Liver (tissue), 9 donors: Measurements from ENCODE around the gene DNAJB4. TPM values are rescaled to one million over a fixed set of nuclear protein-coding genes. Genes with fewer than 3 reads are reported as not detected.
"Not testable (repeated sequence)": the region's sequence is repeated elsewhere in the genome, so short reads cannot be mapped to it uniquely, and the experiment has no call there.

Source experiments
- DNase-seq: peaks from one replicate; pipeline ENCODE4 v3.0.0-alpha.2; 2017; ENCODE audit warnings: low spot score
- H3K27ac ChIP-seq, 2 donors: one replicate each; pipeline ENCODE4 v1.7.0; 2013; ENCODE audit warnings: inconsistent platforms in 2 of 2, low read length in 2 of 2, control low read depth in 1 of 2, low read depth in 1 of 2, mild to moderate bottlenecking in 1 of 2
- H3K27me3 ChIP-seq, 4 donors: one replicate each; pipeline versions ENCODE4 v1.6.1 to v1.7.0; 2013; ENCODE audit warnings: low read length in 3 of 4, inconsistent platforms in 1 of 4, mild to moderate bottlenecking in 1 of 4, moderate library complexity in 1 of 4; ENCODE audit not compliant: control insufficient read depth in 4 of 4, insufficient read depth in 4 of 4
- H3K36me3 ChIP-seq, 4 donors: one replicate each; pipeline versions ENCODE4 v1.6.1 to v1.7.0; 2013; ENCODE audit warnings: low read length in 3 of 4, mild to moderate bottlenecking in 3 of 4, low read depth in 1 of 4, moderate library complexity in 1 of 4; ENCODE audit not compliant: control insufficient read depth in 4 of 4, insufficient read depth in 3 of 4
- H3K4me1 ChIP-seq, 4 donors: one replicate each; pipeline versions ENCODE4 v1.6.1 to v1.7.0; 2013; ENCODE audit warnings: low read length in 3 of 4, mild to moderate bottlenecking in 3 of 4, moderate library complexity in 1 of 4; ENCODE audit not compliant: control insufficient read depth in 4 of 4, insufficient read depth in 4 of 4
- H3K4me3 ChIP-seq, 3 donors: one replicate each; pipeline versions ENCODE4 v1.6.1 to v1.7.0; 2013; ENCODE audit warnings: low read length in 3 of 3, control low read depth in 1 of 3, low read depth in 1 of 3, mild to moderate bottlenecking in 1 of 3
- H3K9ac ChIP-seq, 2 donors: one replicate each; pipeline ENCODE4 v1.7.0; 2013; ENCODE audit warnings: low read length in 2 of 2, mild to moderate bottlenecking in 2 of 2, moderate library complexity in 2 of 2, control low read depth in 1 of 2, low read depth in 1 of 2
- H3K9me3 ChIP-seq, 4 donors: one replicate each; pipeline versions ENCODE4 v1.6.1 to v1.7.0; 2013; ENCODE audit warnings: low read length in 3 of 4; ENCODE audit not compliant: control insufficient read depth in 4 of 4
- EGR1 ChIP-seq, 2 donors: IDR thresholded peaks; 2 replicates each; pipeline ENCODE4 v1.6.1; 2016 to 2018; ENCODE audit warnings: antibody characterized with exemption in 2 of 2, low read depth in 2 of 2
- FOXA1 ChIP-seq: IDR thresholded peaks from 2 replicates; pipeline ENCODE4 v1.6.1; 2016; ENCODE audit warnings: antibody characterized with exemption
- FOXA2 ChIP-seq: IDR thresholded peaks from 2 replicates; pipeline ENCODE4 v1.6.1; 2016; ENCODE audit warnings: antibody characterized with exemption
- GABPA ChIP-seq, 2 donors: IDR thresholded peaks in 1 of 2; conservative IDR thresholded peaks in 1 of 2; 2 replicates each; pipeline ENCODE4 v1.6.1; 2016; ENCODE audit warnings: antibody characterized with exemption in 2 of 2, mild to moderate bottlenecking in 1 of 2, moderate library complexity in 1 of 2
- HNF4A ChIP-seq, 2 donors: conservative IDR thresholded peaks; 2 replicates each; pipeline ENCODE4 v1.6.1; 2016; ENCODE audit warnings: antibody characterized with exemption in 2 of 2, mild to moderate bottlenecking in 2 of 2
- HNF4G ChIP-seq: IDR thresholded peaks from 2 replicates; pipeline ENCODE4 v1.6.1; 2016; ENCODE audit warnings: antibody characterized with exemption
- JUND ChIP-seq, 2 donors: IDR thresholded peaks; 2 replicates each; pipeline ENCODE4 v1.6.1; 2016; ENCODE audit warnings: antibody characterized with exemption in 2 of 2
- RAD21 ChIP-seq, 2 donors: IDR thresholded peaks; 2 replicates each; pipeline ENCODE4 v1.6.1; 2016; ENCODE audit warnings: antibody characterized with exemption in 2 of 2, mild to moderate bottlenecking in 2 of 2
- RXRA ChIP-seq, 2 donors: IDR thresholded peaks; 2 replicates each; pipeline ENCODE4 v1.6.1; 2017 to 2018; ENCODE audit warnings: antibody characterized with exemption in 2 of 2, mild to moderate bottlenecking in 1 of 2
- SP1 ChIP-seq: IDR thresholded peaks from 2 replicates; pipeline ENCODE4 v1.6.1; 2018; ENCODE audit warnings: antibody characterized with exemption, mild to moderate bottlenecking
- TAF1 ChIP-seq: conservative IDR thresholded peaks from 2 replicates; pipeline ENCODE4 v1.6.1; 2016; ENCODE audit warnings: antibody characterized with exemption, mild to moderate bottlenecking
- YY1 ChIP-seq: IDR thresholded peaks from 2 replicates; pipeline ENCODE4 v1.6.1; 2016; ENCODE audit warnings: antibody characterized with exemption, mild to moderate bottlenecking
- whole genome bisulfite sequencing: extraction: QIAGEN DNeasy Blood & Tissue Kit; methylation state at CpG from one replicate; pipeline ENCODE4 v1.1.7; 2013; 5-methylcytosine and 5-hydroxymethylcytosine counted together
- polyA plus RNA-seq, 2 donors: library from polyadenylated mRNA; stranded (reverse) in 1 of 2; unstranded in 1 of 2; fragments of 200-250 nt in 1 of 2; fragments of >200 nt in 1 of 2; fragmentation: Nextera tagmentation in 1 of 2; extraction: Ambion mirVana in 1 of 2; gene quantifications; one replicate each; pipeline versions ENCODE4 v1.2.1 to v1.2.3, GENCODE V29; 2013 to 2015
- total RNA-seq, 2 donors: library from RNA; depleted of rRNA; stranded (reverse); fragments of >200 nt; gene quantifications; one replicate each; pipeline ENCODE4 v1.2.3, GENCODE V29; 2014
- TF ChIP-seq, protein P1 (sequence below): fragments of 150-350 bp; IDR thresholded peaks from 2 replicates; pipeline ENCODE4 v1.5.1; 2017; ENCODE audit warnings: improper control_type of control experiment, low read depth, low read length; ENCODE audit not compliant: missing input control
- TF ChIP-seq, protein P2 (sequence below): IDR thresholded peaks from 2 replicates; pipeline ENCODE4 v1.6.1; 2016; ENCODE audit warnings: antibody characterized with exemption
- TF ChIP-seq, protein P3 (sequence below): IDR thresholded peaks from 2 replicates; pipeline ENCODE4 v1.6.1; 2016; ENCODE audit warnings: antibody characterized with exemption
- TF ChIP-seq, protein P4 (sequence below): IDR thresholded peaks from 2 replicates; pipeline ENCODE4 v1.6.1; 2016; ENCODE audit warnings: antibody characterized with exemption, mild to moderate bottlenecking
- TF ChIP-seq, protein P5 (sequence below): IDR thresholded peaks from 2 replicates; pipeline ENCODE4 v1.6.1; 2016; ENCODE audit warnings: antibody characterized with exemption
- donor health status: healthy.
- donor health status: healthy.
- donor health status: healthy.
- donor health status: healthy.
- donor health status: healthy.

Gene DNAJB4
- total and polyA plus RNA-seq, 4 donors, result 5.7 to 21.6 (median 10.0) TPM

DNA sequence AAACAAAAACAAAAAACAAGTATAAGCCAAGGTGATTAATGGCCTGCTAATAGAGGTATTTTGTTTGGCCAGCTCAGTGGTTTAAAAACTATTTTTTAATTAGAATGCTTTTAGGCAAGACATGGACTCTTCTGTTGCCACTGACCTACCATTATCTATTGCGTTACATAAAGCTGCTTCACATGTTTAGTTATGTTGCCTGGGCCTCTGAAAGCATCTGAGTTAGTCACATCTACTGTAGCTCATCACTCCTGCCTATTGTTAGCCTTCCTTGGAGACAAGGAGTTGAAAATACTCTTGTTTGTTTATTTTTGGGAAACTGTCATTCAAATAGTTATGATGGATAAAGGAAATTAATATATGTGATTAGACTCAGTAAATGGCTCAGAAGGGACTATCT lies 14.3 kb downstream of the DNAJB4 start:
- Histone ChIP-seq H3K4me3 (no peak overlapping the region), H3K9ac (no peak overlapping the region), H3K27me3 (no peaks in the 10 kb centered on the region), H3K27ac (no peak overlapping the region), H3K4me1 (no peaks in the 10 kb centered on the region), H3K36me3 (peaks cover 2 to 8% (median 5%) of the 10 kb centered on the region in 4 donors), H3K9me3 (no peaks in the 10 kb centered on the region)
- no peak for TF ChIP-seq YY1
- TF ChIP-seq, protein P1, sequence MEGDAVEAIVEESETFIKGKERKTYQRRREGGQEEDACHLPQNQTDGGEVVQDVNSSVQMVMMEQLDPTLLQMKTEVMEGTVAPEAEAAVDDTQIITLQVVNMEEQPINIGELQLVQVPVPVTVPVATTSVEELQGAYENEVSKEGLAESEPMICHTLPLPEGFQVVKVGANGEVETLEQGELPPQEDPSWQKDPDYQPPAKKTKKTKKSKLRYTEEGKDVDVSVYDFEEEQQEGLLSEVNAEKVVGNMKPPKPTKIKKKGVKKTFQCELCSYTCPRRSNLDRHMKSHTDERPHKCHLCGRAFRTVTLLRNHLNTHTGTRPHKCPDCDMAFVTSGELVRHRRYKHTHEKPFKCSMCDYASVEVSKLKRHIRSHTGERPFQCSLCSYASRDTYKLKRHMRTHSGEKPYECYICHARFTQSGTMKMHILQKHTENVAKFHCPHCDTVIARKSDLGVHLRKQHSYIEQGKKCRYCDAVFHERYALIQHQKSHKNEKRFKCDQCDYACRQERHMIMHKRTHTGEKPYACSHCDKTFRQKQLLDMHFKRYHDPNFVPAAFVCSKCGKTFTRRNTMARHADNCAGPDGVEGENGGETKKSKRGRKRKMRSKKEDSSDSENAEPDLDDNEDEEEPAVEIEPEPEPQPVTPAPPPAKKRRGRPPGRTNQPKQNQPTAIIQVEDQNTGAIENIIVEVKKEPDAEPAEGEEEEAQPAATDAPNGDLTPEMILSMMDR, result no peak
- no peak for TF ChIP-seq HNF4A (conservative IDR thresholded peaks at IDR 0.05)
- no peak for TF ChIP-seq EGR1 (IDR thresholded peaks at IDR 0.05; ENCODE audit: low read depth in 2 of 2)
- TF ChIP-seq FOXA2, result no peak
- TF ChIP-seq JUND (IDR thresholded peaks at IDR 0.05), result no peak
- no peak for TF ChIP-seq RAD21 (IDR thresholded peaks at IDR 0.05)
- TF ChIP-seq FOXA1, result no peak
- TF ChIP-seq, protein P2, sequence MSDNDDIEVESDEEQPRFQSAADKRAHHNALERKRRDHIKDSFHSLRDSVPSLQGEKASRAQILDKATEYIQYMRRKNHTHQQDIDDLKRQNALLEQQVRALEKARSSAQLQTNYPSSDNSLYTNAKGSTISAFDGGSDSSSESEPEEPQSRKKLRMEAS, result no peak
- TF ChIP-seq, protein P3, sequence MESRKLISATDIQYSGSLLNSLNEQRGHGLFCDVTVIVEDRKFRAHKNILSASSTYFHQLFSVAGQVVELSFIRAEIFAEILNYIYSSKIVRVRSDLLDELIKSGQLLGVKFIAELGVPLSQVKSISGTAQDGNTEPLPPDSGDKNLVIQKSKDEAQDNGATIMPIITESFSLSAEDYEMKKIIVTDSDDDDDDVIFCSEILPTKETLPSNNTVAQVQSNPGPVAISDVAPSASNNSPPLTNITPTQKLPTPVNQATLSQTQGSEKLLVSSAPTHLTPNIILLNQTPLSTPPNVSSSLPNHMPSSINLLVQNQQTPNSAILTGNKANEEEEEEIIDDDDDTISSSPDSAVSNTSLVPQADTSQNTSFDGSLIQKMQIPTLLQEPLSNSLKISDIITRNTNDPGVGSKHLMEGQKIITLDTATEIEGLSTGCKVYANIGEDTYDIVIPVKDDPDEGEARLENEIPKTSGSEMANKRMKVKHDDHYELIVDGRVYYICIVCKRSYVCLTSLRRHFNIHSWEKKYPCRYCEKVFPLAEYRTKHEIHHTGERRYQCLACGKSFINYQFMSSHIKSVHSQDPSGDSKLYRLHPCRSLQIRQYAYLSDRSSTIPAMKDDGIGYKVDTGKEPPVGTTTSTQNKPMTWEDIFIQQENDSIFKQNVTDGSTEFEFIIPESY, result no peak
- TF ChIP-seq HNF4G, result no peak
- TF ChIP-seq, protein P4, sequence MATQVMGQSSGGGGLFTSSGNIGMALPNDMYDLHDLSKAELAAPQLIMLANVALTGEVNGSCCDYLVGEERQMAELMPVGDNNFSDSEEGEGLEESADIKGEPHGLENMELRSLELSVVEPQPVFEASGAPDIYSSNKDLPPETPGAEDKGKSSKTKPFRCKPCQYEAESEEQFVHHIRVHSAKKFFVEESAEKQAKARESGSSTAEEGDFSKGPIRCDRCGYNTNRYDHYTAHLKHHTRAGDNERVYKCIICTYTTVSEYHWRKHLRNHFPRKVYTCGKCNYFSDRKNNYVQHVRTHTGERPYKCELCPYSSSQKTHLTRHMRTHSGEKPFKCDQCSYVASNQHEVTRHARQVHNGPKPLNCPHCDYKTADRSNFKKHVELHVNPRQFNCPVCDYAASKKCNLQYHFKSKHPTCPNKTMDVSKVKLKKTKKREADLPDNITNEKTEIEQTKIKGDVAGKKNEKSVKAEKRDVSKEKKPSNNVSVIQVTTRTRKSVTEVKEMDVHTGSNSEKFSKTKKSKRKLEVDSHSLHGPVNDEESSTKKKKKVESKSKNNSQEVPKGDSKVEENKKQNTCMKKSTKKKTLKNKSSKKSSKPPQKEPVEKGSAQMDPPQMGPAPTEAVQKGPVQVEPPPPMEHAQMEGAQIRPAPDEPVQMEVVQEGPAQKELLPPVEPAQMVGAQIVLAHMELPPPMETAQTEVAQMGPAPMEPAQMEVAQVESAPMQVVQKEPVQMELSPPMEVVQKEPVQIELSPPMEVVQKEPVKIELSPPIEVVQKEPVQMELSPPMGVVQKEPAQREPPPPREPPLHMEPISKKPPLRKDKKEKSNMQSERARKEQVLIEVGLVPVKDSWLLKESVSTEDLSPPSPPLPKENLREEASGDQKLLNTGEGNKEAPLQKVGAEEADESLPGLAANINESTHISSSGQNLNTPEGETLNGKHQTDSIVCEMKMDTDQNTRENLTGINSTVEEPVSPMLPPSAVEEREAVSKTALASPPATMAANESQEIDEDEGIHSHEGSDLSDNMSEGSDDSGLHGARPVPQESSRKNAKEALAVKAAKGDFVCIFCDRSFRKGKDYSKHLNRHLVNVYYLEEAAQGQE, result no peak
- TF ChIP-seq GABPA (IDR thresholded peaks at IDR 0.05 in 1 of 2, conservative IDR thresholded peaks at IDR 0.05 in 1 of 2), result no peak
- TF ChIP-seq TAF1, result no peak
- no peak for TF ChIP-seq SP1
- TF ChIP-seq, protein P5, sequence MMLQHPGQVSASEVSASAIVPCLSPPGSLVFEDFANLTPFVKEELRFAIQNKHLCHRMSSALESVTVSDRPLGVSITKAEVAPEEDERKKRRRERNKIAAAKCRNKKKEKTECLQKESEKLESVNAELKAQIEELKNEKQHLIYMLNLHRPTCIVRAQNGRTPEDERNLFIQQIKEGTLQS, result no peak
- TF ChIP-seq RXRA (IDR thresholded peaks at IDR 0.05), result no peak
- WGBS, result 98% methylated on average over 1 of the region's 1 CpG
- no peak for DNase-seq

DNA sequence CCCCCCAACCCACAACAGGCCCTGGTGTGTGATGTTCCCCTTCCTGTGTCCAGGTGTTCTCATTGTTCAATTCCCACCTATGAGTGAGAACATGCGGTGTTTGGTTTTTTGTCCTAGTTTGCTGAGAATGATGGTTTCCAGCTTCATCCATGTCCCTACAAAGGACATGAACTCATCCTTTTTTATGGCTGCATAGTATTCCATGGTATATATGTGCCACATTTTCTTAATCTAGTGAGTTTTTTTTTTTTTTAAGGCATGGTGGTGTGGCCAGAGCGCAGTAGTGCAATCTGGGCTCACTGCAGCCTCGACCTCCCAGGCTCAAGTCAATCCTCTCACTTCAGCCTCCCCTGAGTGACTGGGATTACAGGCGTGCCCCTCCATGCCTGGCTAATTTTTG lies 16.4 kb downstream of the DNAJB4 start:
- not testable (repeated sequence) for H3K4me3 ChIP-seq, H3K4me1 ChIP-seq, H3K27me3 ChIP-seq, H3K36me3 ChIP-seq, H3K9me3 ChIP-seq, DNase-seq, H3K9ac ChIP-seq, H3K27ac ChIP-seq
- WGBS, result 97% methylated on average over 4 of the region's 4 CpGs
